Hematopoietic multipotent progenitor cell treated with erythropoietin and hydrocortisone succinate and interleukin-3 and kit ligand, for 17 days (in vitro differentiated cells): Measurements from ENCODE around the gene TRO.
A peak's percentile ranks its signal among the peaks of the same experiment; 100 is the strongest.

Source experiments
- DNase-seq: peaks from one replicate; pipeline ENCODE4 v3.0.0-alpha.2; 2015; ENCODE audit warnings: low spot score

The TRO gene, protein sequence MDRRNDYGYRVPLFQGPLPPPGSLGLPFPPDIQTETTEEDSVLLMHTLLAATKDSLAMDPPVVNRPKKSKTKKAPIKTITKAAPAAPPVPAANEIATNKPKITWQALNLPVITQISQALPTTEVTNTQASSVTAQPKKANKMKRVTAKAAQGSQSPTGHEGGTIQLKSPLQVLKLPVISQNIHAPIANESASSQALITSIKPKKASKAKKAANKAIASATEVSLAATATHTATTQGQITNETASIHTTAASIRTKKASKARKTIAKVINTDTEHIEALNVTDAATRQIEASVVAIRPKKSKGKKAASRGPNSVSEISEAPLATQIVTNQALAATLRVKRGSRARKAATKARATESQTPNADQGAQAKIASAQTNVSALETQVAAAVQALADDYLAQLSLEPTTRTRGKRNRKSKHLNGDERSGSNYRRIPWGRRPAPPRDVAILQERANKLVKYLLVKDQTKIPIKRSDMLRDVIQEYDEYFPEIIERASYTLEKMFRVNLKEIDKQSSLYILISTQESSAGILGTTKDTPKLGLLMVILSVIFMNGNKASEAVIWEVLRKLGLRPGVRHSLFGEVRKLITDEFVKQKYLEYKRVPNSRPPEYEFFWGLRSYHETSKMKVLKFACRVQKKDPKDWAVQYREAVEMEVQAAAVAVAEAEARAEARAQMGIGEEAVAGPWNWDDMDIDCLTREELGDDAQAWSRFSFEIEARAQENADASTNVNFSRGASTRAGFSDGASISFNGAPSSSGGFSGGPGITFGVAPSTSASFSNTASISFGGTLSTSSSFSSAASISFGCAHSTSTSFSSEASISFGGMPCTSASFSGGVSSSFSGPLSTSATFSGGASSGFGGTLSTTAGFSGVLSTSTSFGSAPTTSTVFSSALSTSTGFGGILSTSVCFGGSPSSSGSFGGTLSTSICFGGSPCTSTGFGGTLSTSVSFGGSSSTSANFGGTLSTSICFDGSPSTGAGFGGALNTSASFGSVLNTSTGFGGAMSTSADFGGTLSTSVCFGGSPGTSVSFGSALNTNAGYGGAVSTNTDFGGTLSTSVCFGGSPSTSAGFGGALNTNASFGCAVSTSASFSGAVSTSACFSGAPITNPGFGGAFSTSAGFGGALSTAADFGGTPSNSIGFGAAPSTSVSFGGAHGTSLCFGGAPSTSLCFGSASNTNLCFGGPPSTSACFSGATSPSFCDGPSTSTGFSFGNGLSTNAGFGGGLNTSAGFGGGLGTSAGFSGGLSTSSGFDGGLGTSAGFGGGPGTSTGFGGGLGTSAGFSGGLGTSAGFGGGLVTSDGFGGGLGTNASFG (N-terminal part only)

DNA sequence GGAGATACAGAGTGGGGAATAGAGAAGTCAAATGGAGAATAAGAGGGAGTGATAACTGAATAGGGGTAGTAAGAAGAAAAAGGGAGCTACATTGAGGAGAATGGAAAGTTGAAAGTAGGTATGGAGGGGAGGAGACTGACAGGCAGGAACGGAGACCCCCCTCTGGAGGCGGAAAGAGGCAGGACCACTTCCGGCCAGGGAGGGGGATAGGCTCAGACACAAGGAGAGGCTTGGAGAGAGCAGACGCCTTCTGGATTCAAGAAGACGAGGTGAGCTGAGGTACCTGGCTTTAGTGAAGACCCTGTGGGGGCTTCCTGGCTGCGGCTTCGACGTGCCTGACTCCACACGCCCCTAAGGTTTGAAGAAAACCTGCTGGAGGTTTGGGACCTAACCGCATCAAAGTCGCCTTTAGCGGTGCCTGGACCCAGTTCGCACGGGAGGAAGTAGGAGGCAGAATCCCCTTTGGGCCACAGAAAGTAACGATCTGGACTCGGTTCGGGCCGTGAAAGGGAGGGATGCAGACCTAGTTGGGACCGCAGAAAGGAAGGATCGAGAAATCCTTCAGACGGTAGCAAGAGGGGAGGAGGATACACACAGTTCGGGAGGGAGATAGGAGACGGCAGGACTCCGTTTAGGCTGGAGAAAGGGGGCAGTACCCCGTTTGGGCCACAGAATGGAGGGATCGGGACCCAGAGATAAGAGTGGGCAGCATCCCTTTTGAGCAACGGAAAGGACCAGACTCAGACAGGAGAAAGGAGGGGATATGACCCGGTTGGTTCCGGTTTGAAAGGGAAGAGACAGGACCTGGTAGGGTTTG is at the start of gene TRO:
Gene TRO (plus strand): TSS at position 215 of the 817 bp plus-strand sequence. CDS start 1,423 bp downstream, outside the sequence.
- DNase-seq, result no peak

- no peak for DNase-seq
Observed at GRCh38 chrX:54885740-54886139, 34.9 kb upstream of the TRO start.

GRCh38 chrX:54891573-54891972 is 29.1 kb upstream of the TRO start:
- DNase-seq, result peak; percentile 78

DNA sequence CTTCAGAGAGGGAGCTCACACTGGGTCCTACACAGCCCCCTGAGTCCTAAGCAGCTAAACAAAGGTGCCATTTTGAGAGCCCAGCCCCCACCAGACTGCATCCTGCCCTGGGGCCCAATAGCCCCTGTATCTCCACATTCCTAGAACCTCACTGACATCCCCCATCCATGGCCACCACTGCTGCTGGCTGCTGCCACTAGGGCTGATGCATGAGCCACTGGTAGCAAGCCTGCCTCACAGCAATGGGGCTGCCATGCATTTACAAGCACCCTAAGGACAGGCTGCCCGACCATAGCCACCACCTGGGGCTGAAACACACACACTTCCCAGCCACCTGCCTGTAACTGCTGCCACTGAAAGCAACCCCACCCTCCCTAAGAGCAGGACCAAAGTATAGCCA is 26.5 kb upstream of the TRO start:
- DNase-seq, result no peak

DNA sequence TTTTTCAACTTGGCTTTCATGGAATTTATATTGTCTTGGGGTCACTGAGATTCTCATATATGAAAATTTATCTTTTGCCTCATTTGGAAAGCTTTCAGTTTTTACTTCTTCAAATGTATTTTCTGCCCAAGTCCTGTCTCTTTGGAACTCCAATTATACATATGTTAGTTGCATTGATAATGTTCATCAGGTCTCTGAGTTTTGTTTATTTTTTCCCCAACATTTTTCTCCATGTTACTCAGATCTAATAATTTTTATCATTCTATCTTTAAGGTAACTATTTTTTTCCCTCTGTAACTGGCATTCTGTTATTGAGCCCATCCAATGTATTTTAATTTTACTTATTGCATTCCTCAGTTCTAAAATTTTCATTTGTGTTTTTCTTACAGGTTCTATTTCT is 10.7 kb upstream of the TRO start:
- no peak for DNase-seq

GRCh38 chrX:54921427-54922021 is 900 bp downstream of the TRO start:
- no peak for DNase-seq

GRCh38 chrX:54922547-54922946 is 1.9 kb downstream of the TRO start:
- DNase-seq, result no peak

DNA sequence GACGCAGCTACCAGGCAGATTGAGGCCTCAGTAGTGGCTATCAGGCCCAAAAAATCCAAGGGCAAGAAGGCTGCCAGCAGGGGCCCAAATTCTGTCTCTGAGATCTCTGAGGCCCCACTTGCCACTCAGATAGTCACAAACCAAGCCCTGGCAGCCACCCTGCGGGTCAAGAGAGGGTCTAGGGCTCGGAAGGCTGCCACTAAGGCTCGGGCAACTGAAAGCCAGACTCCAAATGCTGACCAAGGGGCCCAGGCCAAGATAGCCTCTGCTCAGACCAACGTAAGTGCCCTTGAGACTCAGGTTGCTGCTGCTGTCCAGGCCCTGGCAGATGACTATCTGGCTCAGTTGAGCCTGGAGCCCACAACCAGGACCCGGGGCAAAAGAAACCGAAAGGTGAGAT is 2.8 kb downstream of the TRO start:
- DNase-seq, result no peak

DNA sequence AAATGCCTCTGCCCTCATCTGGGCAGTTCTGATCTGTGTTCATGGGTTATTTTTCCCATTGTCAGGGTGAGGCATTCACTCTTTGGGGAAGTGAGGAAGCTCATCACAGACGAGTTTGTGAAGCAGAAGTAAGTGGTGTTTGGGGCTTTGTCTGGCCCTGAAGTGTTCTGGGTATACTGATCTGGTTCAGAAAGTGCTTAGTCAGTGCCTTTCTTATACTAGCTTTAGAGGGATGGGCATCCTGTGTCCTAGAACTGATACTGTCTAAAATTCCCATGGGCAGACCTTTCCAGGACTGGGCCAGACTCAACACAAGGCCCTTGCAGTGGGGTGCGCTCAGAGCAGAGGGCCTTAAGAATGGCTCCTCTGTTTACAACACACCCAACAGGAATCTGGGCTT is 6.4 kb downstream of the TRO start:
- no peak for DNase-seq

DNA sequence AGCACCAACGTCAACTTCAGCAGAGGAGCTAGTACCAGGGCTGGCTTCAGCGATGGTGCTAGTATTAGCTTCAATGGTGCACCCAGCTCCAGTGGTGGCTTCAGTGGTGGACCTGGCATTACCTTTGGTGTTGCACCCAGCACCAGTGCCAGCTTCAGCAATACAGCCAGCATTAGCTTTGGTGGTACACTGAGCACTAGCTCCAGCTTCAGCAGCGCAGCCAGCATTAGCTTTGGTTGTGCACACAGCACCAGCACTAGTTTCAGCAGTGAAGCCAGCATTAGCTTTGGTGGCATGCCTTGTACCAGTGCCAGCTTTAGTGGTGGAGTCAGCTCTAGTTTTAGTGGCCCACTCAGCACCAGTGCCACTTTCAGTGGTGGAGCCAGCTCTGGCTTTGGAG is 8.3 kb downstream of the TRO start:
- no peak for DNase-seq

DNA sequence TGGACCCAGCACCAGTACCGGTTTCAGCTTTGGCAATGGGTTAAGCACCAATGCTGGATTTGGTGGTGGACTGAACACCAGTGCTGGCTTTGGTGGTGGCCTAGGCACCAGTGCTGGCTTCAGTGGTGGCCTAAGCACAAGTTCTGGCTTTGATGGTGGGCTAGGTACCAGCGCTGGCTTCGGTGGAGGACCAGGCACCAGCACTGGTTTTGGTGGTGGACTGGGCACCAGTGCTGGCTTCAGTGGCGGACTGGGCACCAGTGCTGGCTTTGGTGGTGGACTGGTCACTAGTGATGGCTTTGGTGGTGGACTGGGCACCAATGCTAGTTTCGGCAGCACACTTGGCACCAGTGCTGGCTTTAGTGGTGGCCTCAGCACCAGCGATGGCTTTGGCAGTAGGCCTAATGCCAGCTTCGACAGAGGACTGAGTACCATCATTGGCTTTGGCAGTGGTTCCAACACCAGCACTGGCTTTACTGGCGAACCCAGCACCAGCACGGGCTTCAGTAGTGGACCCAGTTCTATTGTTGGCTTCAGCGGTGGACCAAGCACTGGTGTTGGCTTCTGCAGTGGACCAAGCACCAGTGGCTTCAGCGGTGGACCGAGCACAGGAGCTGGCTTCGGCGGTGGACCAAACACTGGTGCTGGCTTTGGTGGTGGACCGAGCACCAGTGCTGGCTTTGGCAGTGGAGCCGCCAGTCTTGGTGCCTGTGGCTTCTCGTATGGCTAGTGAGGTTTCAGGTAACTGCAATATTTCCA is 9.8 kb downstream of the TRO start:
- DNase-seq, result no peak

DNA sequence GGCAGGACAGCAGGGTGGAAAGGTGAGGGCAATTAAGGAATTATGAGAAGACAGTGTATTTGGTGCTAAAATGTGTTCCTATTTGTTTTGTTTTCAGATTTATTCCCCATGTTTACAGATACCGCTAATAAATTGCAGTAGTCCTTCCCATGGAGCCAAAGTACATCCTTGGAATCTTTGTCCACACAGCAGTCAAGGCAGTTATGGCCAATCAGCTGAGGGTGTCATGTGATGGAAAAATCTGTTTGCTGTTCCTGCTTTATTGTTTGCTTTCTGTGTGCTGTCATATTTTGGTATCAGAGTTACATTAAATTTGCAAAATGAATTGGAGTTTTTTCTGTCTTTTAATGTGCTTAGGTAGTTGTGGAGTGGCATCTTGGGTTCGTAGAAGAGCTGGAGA is 10.5 kb downstream of the TRO start:
- no peak for DNase-seq

DNA sequence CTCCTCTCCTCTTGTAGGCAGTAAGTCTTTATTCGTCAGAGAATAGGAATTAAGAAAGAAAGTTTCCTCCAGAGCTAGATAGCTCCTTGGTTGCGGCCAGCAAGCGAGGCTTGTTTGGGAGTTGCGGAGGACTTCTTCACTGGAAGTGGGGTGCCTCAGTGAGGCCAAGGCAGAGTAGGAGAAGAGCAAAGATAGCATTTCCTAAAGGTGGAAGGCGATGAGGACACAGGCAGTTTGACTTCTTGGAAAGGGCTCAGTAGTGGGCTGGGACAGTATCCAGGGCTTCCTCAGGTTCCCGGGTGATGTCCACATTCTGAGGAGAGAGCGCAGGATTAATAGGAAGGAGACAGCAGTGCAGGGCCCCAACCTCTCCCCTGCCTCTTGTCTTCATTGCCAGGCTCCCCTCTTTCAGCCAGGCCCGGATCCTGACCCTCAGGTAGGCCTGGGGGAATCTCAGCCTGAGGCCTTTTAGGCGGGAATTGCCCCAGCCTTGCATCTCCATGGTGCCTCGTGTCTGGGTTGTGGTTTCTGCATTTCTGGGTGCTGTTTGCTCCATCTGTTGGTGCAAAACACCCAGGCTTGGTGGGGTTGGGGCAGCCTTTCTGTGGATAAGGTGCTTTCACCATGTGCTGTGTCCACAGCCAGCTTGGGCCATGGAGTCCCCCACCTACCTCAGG is 12.7 kb downstream of the TRO start:
- DNase-seq, result no peak

DNA sequence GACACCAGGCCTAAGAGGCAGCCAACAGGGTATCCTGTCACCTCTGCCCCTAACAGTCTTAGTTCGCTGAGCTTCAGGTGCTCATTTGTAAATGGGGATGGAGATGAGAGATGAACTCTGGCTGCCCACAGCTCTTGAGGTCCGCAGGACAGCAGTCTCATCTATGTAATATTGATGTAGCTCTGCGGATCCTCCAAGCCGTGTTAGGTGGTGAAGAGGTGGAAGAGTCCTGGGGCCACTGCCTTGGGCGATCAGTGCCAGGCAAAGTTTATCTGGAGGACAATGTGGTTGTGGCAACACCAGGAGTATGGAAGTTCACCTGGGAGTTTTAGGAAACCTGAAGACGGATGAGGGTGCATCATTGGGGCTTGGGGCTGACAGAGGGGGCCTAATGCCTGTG is 13.4 kb downstream of the TRO start:
- no peak for DNase-seq

DNA sequence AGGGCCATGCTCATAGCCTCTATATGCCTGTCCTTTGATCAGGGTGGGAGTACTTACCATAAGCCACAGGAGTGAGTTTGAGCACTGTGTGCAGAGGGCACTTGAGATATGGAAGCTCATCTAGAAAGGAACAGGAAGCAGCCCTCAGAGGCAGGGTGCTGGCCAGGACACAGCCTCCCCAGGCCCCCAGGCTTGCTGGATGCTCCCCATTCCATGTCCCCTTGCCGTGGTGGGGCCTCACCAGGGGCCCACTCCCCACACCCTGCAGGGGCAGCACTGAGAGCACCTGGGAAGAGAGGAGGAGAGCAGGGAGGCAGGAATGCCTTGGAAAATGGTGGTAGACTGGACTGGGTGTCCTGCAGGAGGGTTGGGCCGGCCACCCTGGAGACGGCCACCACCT is 14.3 kb downstream of the TRO start:
- DNase-seq, result no peak

DNA sequence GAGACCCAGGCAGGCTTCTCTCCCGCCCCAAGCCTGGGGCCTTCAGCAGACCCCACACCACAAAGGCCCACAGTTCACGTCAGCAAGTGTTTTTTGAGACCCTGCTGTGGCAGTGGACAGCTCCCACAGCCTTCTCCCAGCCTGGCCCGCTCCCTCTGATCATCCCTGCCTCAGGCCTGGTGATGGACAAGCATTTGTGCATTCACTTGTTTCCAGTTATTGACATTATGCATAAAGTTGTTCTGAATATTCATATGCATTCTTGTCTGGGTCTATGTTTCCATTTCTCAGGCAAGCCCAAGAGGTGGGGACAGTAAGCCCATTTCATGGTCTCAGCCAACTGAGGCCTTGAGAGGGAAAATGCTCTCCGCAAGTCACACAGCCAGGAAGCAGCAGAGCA is 14.7 kb downstream of the TRO start:
- no peak for DNase-seq

DNA sequence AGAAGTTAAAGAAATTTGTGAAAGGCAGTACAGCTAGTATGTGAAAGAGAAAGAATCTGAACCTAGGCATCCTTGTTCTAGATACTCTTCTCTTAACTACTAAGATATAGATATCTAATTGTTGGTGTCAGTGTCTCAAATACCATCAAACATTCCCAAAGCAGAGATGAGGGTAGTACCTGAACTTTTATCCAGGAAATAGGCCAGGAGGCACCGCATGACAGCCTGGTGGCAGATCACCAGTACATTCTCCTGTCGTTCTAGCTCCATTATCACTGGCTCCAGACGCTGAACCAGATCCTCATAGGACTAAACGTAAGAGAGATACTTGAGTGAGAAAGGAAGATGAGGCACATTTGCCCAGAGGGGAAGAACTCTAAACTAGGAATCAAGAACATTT is 16.8 kb downstream of the TRO start:
- no peak for DNase-seq

DNA sequence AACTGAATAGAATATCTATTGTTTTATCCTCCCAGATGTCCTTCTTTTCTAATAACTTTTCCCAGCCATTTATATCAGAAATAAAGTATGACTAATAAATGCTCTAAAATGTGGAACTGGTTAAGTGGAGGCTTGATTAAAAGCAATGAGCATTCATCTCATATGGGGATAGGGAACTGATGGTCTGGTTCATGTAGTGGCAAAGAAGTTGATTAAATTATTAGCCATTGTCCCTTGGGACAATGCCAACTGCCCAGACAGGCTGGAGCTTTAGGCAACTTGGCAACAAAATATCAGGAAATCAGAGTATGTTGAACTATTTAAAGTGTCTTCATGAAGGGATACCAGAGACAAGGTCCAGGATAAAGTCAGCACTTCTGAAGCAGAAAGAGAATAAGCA is 24.2 kb downstream of the TRO start:
- DNase-seq, result no peak

DNA sequence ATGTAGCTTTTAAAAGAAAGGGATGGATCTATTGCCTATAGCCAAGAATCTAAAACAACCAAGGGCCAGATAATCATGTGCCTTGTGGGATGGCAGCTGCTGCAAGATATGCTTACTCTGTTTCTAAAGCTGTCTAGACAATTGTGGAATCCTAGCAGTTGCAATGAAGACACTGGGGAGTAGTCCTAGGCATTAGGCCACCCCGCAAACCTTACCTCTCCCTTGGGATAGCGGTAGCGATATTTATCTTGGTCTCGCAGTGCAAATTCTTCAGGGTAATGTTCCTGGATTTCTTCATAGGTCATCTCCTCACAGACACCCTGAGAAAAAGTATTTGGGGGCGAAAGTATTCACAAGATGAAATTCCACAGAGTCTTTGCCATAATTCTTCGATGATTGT is 24.6 kb downstream of the TRO start:
- no peak for DNase-seq
